Psoas muscle (tissue), 8 donors: ENCODE measurements around the gene CHST3. TPM values are rescaled to one million over a fixed set of nuclear protein-coding genes. Genes with fewer than 3 reads are reported as not detected.
"Not testable (repeated sequence)": the region's sequence is repeated elsewhere in the genome, so short reads cannot be mapped to it uniquely, and the experiment has no call there.

Experiments used
- ATAC-seq, 4 donors: fragments of 200-7000 bp; cut with Tn5 transposase; one replicate each; pipeline ENCODE4 v1.9.1; 2020; ENCODE audit warnings: moderate library complexity in 3 of 4, mild to moderate bottlenecking in 2 of 4
- DNase-seq, 2 donors: peaks; one replicate each; pipeline ENCODE4 v3.0.0-alpha.2; 2020
- H3K27ac ChIP-seq: fragments of 200-600 bp; one replicate; pipeline ENCODE4 v1.8.0; 2022
- H3K27me3 ChIP-seq, 3 donors: fragments of 200-600 bp in 1 of 3; one replicate each; pipeline versions ENCODE4 v1.6.1 to v1.8.0; 2013 to 2022; ENCODE audit warnings: low read length in 2 of 3, mild to moderate bottlenecking in 2 of 3, moderate library complexity in 1 of 3; ENCODE audit not compliant: insufficient read depth in 3 of 3
- H3K36me3 ChIP-seq, 2 donors: fragments of 200-600 bp in 1 of 2; one replicate each; pipeline versions ENCODE4 v1.6.1 to v1.8.0; 2013 to 2022; ENCODE audit warnings: low read depth in 1 of 2, mild to moderate bottlenecking in 1 of 2, moderate library complexity in 1 of 2; ENCODE audit not compliant: insufficient read depth in 1 of 2
- H3K4me1 ChIP-seq: fragments of 200-600 bp; one replicate; pipeline ENCODE4 v1.8.0; 2022
- H3K4me3 ChIP-seq: fragments of 200-600 bp; one replicate; pipeline ENCODE4 v1.8.0; 2022; ENCODE audit warnings: mild to moderate bottlenecking
- H3K9me3 ChIP-seq: fragments of 200-600 bp; one replicate; pipeline ENCODE4 v1.8.0; 2022
- CTCF ChIP-seq: fragments of 200-600 bp; IDR thresholded peaks from one replicate; pipeline ENCODE4 v1.8.0; 2022; ENCODE audit warnings: antibody characterized with exemption
- WGBS, 3 donors: extraction: QIAGEN DNeasy Blood & Tissue Kit; methylation state at CpG; one replicate each; pipeline versions ENCODE4 v1.1.6 to v1.1.7; 2013; 5-methylcytosine and 5-hydroxymethylcytosine counted together
- intact Hi-C, 2 donors: fragments of 100-400 bp; cut with DNase I; formaldehyde crosslinking; loops; one replicate each; pipeline versions ENCODE4 v1.11.0 to v1.14.2; 2022
- polyA plus RNA-seq, 3 donors: library from polyadenylated mRNA; stranded (reverse); fragments of 200-250 nt; gene quantifications; one replicate each; pipeline ENCODE4 v1.2.3, GENCODE V29; 2013
- total RNA-seq, 4 donors: library from RNA; stranded (reverse); fragmentation: NEBNext Ultra II Directional in 2 of 4; extraction: Animal tissue kit (Norgen Biotek cat#: 25700) in 2 of 4; gene quantifications; one replicate each; pipeline versions ENCODE4 v1.2.1 to v1.2.4, GENCODE V29; 2021 to 2023
- donor health status: healthy with polysubstance abuse.
- donor health status: DM: no; HTN: no; CAD: no; lungs with moderate emphysema.
- donor health status: Bipolar disorder and iron deficiency.
- donor health status: healthy.
- donor health status: DM: yes; HTN: yes; CAD: no.
- donor health status: DM: no; HTN: no; CAD: no.
- donor health status: DM: no; HTN: no; CAD: no.
- donor health status: DM: yes; HTN: yes; CAD: no.

The CHST3 gene
- total and polyA plus RNA-seq, 7 donors = 3.3 to 44.0 (median 12.1) TPM

GRCh38 chr10:71974489-71975021 is 10.4 kb downstream of the CHST3 start:
- Histone ChIP-seq H3K27me3 (no peaks in the 10 kb centered on the region), H3K36me3 (no peaks in the 10 kb centered on the region), H3K4me1 (peaks cover 73% of the 10 kb centered on the region), H3K9me3 (no peaks in the 10 kb centered on the region), H3K4me3 (no peak overlapping the region), H3K27ac (peak overlapping the region; percentile 87)
- no peak for TF ChIP-seq CTCF
- DNase-seq (peak; percentile 82 to 89), ATAC-seq (peak; percentile 61 to 69 (median 66))
- WGBS, 3 donors = 32 to 57% (median 47%) methylated on average over 6 of the region's 6 CpGs
- intact Hi-C loops = loop anchor here (2.0 to 5.0 kb wide), 2 partner anchors 42 to 73 kb away; no protein-coding TSS in a partner anchor

DNA sequence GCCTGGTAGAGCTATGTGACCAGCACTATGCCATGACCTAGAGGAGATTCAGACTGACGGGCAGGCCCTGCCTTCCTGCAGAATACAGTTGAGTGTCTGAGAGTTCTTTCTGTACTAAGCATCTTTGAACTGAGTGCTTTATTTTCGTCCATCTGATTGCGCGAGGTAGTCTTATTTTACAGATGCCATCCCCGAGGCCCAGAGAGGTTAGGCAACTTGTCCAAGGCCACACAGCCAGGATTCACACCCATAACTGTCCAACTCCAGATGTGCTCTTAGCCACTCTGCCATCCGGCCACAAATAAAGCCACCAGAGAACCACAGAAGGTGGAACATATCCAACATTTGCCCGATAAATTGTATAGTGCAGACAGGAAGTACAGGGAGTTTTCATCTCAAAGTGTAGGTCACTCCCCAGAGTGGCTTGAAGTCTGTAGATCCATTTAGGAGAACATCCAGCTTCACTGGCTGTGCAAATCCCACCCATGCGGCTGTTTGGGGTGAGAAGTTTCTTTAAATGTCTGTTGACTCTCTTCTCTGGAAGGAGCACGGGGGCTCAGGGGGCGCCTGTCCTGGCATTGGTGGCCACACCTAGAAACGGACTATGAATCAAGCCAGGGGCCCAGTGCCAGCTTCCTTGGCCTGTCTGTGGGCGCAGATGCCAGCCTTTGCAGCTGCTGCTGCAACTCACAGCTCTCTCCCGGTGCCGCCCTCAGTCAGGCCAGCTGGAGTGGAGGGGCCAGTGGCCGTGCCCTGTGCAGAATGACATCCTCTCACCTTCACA is 11.1 kb downstream of the CHST3 start:
- peaks cover 80% of the 10 kb centered on the region for H3K4me1 ChIP-seq
- peak overlapping the region; percentile 87 for H3K27ac ChIP-seq
- no peak for TF ChIP-seq CTCF
- intact Hi-C loops = loop anchor here in 1 of 2 donors (2.0 kb wide), 1 partner anchor 42 kb away; no protein-coding TSS in a partner anchor
- DNase-seq = peak; percentile 89 to 96
- no peaks in the 10 kb centered on the region for H3K9me3 ChIP-seq
- H3K4me3 ChIP-seq = peak overlapping the region; percentile 31
- WGBS, 3 donors = 20 to 25% (median 24%) methylated on average over 15 of the region's 15 CpGs
- no peaks in the 10 kb centered on the region for H3K36me3 ChIP-seq
- peak; percentile 82 to 92 (median 88) for ATAC-seq
- no peaks in the 10 kb centered on the region for H3K27me3 ChIP-seq

GRCh38 chr10:71975871-71976725 is 11.9 kb downstream of the CHST3 start:
- Histone ChIP-seq H3K36me3 (no peaks in the 10 kb centered on the region), H3K4me1 (peaks cover 84% of the 10 kb centered on the region), H3K9me3 (no peaks in the 10 kb centered on the region), H3K27me3 (no peaks in the 10 kb centered on the region), H3K27ac (peak overlapping the region; percentile 87), H3K4me3 (peak overlapping the region; percentile 31)
- ATAC-seq = peak; percentile 73 to 82 (median 76)
- intact Hi-C loops = loop anchor here in 1 of 2 donors (2.0 kb wide), 2 partner anchors 21 to 41 kb away; no protein-coding TSS in a partner anchor
- 20 to 33% (median 22%) methylated on average over 12 of the region's 12 CpGs for WGBS, 3 donors
- DNase-seq = peak; percentile 69 to 86
- no peak for TF ChIP-seq CTCF

- not testable (repeated sequence) for ATAC-seq, H3K9me3 ChIP-seq, H3K4me3 ChIP-seq, DNase-seq, H3K36me3 ChIP-seq, H3K27me3 ChIP-seq
- Histone ChIP-seq H3K4me1 (peaks cover 84% of the 10 kb centered on the region), H3K27ac (peak overlapping the region; percentile 87)
- intact Hi-C loops = loop anchor here in 1 of 2 donors (2.0 kb wide), 1 partner anchor 19 kb away; no protein-coding TSS in a partner anchor
- WGBS, 3 donors = 100% methylated on average over 1 of the region's 1 CpG
These were observed 13.4 kb downstream of the CHST3 start for GRCh38 chr10:71977614-71977903.

GRCh38 chr10:71978476-71978875 is 14.3 kb downstream of the CHST3 start:
- Histone ChIP-seq H3K27ac (peak overlapping the region; percentile 87), H3K4me1 (peaks cover 83% of the 10 kb centered on the region), H3K4me3 (no peak overlapping the region), H3K9me3 (no peaks in the 10 kb centered on the region), H3K36me3 (no peaks in the 10 kb centered on the region), H3K27me3 (no peaks in the 10 kb centered on the region)
- peak in 1 of 2 donors; percentile 12 for DNase-seq
- no peak for ATAC-seq
- 75 to 81% (median 78%) methylated on average over 7 of the region's 7 CpGs for WGBS, 3 donors
- intact Hi-C loops = no loop called here
- no peak for TF ChIP-seq CTCF
